Fibroblast of skin of abdomen (primary cell): ENCODE results near the gene DNAH17.
A peak's percentile ranks its signal among the peaks of the same experiment; 100 is the strongest.

Experiments used
- DNase-seq: peaks from one replicate; pipeline ENCODE4 v3.0.0-alpha.2; 2013

The DNAH17 gene

DNA sequence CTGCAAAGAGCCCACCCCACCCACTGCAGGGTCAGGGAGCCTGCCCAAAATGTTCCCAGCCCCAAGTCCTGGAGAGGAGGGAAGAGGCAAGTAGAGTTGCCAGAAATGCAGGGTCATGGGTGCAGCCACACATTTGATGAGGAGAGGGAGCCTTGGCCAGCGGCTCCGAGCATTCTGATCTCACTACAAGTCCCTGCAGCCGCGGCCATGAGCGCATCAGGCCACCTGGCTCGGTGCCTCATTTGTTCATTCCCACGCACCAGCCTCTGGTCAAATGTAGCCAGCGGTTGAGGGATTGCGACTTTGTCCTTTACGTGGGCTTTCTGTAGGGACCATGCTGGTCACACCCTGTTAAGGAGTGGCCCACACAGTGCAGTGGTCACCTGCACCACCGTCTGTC lies 150.1 kb downstream of the DNAH17 start:
- DNase-seq: no peak

DNA sequence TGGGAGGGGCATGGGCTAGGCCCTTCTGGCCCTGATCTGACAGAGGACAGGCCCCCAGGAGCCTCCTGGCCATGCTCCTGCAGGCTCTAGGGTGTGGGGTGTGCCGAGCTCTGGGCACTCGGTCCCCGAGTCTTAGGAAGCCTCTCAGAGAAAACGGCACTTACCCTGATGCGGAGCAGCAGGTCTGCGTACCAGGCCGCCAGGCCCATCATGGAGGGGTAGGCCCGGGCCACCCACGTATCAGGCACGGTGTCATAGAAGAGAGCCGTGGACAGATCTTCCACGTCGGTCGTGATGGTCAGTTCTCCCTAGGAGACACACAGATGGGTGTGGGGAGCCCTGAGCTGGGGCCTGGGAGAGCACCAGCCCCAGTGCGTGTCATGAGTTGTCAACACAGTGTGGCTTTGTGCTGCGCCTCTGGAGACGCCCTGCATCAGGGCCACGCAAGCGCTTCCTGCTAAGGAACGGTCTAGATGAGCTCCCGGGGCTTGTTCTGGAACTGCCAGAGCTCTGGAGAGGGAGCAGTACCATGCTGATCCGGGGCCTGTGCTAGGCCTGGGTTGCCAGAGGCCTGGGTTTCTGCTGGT lies 150.8 kb downstream of the DNAH17 start:
- no peak for DNase-seq

DNA sequence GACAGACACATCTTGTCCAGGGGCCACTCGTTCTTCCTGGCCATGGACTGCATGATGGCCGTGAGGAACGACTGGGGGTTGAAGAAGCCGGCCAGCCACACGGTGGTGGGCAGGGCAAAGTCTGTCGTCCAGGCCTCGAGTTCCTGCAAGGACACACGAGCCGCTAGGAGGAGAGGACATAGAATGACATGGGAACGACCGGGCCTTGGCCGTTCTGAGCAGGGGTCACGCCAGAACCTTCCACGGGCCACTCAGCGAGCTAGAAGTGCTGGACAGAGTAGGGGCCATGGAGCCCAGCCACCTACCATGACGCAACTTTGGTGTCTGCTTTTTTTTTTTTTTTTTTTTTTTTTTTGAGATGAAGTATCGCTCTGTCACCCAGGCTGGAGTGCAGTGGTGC lies 151.8 kb downstream of the DNAH17 start:
- DNase-seq: no peak

DNA sequence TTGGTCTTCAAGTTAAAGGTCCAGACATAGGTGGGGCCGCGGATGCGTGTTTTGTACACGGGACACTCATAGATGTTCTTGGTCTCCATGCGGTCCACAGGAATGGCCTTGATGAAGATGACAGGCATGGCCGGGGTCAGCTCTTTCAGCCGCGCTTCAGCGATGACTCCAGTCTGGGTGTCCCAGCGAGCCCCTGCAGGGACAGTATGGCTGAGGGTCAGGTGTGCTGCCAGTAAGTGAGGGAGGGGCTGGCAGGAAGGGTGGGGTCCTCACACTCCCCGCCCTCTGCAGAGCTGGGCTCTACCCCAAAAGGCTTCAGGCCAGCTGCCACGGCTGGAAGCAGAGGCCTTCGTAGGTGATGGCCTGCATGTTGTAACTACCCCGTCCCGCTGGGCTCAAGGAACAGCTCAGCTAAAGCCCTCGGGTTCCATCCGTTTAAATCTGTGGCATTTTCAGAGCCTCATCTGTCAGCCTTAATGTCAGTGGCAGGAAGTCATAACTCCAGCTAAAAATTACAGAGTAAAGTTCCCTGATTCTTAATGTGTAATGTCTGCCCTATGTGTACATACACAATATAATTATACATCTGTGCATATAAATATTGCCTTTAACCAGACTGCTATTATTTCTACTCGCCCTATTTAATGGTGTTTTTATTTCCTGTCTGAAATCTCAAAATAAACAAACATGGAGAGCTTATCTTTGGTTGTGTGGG lies 153.1 kb downstream of the DNAH17 start:
- no peak for DNase-seq

DNA sequence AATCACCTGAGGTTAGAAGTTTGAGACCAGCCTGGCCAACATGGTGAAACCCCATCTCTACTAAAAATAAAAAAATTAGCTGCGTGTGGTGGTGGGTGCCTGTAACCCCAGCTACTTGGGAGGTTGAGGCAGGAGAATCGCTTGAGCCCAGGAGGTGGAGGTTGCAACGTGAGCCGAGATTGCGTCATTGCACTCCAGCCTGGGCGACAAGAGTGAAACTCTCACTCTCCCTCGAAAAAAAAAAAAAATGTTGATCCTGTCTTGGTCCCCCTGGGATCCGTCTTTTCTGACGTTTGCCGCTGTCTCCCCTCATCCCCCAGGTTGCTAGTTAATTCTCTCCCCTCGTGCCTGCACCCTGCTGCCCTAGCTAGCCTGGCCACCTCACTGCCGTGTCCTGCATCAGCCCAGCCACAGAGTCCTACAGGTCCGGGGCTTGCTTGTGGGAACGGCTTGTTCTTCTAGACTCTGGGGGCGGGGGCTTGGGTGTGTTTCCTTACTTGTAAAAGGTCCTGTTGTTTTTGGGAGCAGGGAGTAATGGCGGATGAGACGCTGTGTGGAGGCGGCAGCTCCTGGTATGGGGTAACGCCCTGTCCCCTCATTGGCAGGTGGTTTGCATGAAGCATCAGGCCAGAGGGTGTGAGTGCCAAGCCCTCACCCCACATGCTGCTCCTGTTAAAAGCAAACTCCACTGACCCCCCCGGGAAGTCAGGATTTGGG lies 154.2 kb downstream of the DNAH17 start:
- DNase-seq: no peak

DNA sequence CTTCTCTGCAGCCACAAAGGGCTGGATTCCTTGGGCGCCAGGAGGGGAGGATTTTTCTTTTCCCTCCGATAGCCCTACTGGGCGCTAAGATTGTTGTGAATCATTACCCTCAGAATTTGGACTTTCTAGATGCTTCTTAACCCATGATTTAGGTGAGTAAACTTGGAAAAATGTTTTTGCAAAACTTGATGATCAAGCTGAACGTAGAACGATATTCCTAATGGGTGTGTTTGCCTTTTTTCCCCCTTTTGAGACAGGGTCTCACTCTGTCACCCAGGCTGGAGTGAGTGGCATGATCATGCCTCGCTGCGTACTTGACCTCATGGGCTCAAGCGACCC lies 155.0 kb downstream of the DNAH17 start:
- DNase-seq: no peak

DNA sequence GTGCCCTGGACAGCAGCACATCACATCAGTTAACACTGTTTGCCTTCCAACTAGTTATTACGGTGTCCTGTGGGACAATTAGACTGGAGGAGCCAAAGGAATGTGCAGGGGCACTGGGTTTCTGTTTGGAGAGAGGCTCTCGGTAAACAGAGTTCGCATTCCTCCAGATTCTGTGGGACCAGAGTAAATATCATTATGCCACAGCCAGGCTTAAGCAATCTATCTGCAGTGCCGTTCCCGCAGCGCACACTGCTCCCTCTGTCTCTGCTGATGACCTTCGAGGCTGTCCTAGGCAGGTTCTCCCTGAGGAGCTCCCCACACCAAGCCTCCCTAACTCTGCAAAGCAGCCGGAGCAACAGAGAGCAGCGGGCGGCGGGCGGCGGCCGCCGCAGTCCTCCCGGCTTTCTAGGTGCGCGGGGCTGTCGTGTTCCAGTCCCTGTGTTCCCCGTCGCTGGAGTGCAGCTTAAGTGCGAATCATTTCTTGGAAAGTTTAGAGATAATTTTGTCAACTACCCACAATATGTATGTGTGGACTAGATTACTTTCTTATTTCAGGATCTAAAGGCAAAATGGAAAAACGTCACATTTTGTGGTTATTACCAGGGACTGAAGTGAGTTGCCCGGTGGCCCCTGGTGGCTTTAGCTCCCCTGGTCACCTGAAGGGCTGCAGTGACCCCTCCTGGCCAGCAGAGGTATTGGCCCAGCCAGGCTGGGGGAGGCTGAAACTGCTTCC lies 155.5 kb downstream of the DNAH17 start:
- DNase-seq: peak; percentile 66

DNA sequence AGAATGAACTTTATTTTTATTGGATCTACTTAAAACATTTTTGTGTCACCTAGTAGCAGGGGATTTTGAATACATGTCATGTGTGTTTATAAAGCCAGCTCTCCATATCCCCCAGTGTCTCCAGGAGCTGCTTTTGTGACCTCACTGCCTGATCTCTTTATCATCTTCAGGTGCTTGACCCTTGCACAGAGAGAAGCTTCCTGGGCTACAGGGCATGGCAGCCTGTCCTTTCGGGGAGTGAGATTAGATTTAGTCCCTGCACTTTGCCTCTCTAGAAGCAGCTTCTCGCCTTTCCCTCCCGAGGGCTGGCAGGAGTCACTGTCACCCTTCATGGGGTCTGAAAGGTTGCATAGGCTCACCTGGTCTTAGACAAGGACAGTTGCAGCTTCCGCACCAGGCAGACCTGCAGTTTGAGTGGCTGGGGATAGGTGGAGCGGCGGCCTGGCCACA lies 156.1 kb downstream of the DNAH17 start:
- DNase-seq: no peak

DNA sequence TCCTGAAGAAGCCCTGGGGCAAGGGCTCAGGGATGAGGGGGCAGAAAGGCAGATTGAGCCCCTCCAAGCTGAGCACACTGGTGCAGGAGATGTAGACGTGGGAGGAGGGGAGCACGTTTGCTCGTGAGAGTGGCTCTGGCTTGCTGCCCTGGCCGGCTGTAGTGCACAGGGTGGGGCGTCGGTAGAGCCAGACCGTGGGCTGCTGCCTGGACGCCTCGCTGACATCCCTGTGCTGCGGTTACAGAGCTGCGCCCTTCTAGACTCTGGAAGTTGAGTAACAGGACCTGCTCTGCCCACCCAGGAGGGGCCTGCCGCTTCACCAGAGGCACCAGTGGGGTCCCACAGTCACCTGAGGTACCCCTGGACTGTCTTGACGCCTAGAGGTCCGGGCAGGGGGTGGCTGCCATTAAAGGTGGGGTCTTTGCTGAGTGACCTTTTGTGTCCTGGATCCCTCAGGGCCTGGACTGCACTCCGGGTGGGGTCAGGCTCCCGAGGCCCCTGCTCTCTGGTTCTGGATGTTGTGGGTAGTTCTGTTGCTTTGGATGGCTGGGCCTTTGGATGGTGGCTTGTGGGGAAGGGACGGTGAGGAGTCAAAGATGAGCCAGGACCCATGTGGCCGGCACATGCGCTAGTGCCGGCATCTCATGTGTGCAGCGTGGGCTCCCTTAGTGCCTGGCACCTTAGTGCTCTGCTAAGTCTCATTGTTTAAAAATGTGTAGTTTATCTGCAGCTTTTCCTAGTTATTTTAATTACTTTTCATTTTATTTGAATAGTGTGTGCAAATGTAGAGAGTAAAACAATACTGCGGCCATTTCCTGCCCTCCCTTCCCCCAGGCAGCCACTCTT lies 157.0 kb downstream of the DNAH17 start:
- DNase-seq: no peak

DNA sequence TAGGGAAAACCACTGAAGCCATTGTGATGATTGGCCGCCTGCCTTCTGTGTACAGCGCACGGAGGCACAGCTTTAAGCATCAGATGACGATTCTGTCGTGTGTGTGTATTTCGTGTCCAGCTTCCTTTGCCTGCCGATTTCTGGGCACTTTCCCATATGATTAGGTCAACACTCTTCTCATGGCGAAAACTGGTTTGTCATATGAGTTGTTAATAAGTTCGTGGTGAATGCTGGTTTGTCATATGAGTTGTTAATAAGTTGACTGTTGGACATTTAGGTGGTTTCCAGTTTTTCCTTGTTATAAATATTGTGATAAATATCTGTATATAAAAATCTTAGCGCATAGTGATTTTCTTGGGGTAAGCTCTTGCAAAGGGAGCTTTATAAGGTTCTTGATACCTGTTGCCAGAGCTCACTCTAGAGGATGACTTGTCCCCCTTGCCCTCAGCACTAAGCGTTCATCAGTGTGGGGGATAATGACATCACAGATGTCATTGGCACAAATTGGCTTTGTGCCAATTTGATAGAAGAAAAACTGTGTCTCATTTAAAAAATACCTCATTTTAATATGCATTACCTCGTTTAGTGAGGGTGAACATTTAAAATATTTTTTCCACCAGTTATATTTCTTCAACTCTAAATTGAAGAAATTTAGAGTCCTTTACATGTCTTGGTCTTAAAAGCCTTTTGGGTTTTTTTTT lies 158.7 kb downstream of the DNAH17 start:
- DNase-seq: no peak

DNA sequence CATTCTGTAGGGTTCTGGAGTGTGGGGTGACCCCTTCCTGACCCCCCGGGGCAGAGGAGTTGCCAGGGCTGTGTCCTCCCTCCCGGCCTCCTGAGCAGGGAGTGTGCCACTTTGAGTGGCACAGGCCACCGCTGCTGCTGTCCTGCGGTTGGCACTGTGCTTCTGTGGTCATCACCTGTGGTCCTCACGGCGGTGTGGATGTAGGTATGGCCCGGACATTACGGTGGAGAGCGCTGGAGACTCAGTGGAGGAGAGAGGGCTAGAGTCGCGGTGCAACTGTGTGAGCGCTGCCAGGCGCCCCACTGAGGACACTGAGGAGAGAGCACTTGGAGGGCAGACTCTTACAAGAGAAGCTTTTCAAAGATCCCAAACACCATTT lies 159.7 kb downstream of the DNAH17 start:
- DNase-seq: no peak

DNA sequence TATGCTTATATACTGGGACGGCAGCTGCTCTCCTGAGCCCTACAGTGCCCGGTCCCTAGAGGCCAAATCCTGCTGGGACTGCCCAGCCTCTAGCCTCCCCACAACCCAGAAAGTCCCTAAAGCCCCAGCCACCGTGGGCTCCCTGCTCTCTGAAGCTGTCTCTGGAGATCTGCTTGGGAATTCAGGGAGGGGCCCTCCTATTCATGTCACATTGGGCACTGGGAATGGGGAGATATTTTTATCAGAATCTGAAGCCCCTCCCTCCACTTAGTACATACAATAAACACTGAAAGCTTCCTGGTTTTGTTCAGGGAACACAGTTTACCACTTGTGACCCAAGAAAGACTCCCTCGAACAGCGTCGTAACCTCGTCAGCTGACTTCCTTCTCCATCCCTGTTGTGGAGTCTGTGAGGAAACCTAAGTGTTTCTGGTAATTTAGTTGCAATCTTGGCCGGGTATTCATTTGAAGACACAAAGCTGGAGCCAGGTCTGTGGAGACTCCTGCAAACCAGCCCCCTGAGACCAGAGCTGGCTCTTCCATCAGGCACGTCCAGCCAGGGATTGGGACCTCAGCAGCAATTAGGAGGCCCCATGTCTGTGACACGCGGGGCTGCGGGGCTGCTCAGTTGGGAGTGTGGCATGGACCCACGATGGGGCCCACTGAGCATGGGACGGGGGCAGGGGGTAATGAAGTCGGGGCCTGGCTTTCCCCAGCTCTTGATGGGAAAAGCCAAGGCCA lies 160.2 kb downstream of the DNAH17 start:
- no peak for DNase-seq

DNA sequence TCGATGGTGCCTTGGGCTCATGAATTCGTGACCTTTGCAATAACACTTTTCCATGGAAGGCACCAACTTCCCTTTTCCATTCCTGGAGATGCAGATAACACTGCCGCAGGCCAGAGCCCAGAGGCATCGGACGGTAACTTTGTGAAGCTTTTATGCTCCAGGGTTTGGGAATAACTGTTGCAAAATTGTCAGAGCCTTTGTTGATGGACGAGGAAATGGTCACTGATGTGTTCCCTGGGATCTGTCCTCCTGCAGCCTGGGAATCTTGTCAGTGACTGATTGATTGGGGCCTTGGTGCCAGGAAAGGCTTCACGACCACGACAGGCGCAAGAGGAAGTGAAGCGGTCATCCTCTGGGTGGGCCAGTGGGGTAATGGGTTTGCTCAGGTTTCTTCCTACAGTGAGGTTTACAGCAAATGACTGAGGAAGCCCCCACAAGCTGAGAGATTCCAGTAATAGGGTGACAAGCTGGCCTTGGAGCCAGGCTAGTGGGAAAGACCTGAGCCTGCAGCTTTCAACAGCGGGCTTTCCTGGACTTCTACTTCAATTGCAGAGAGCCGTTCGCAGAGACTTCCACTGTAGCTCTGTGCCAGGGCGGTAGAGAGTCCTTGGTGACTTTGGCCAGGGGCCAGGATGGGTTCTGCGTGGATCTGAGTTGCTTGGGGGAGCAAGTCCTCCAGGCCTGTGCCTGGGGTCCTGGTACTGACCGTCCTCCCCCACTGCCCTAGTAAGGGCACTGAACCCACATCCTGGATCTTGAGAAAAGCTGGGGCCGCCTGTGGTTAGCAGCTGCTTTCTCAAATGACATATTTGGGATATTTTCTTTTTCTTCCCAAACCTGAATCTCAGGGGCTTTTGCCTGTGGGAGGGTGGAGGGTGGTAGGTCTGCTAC lies 161.1 kb downstream of the DNAH17 start:
- peak; percentile 50 for DNase-seq

DNA sequence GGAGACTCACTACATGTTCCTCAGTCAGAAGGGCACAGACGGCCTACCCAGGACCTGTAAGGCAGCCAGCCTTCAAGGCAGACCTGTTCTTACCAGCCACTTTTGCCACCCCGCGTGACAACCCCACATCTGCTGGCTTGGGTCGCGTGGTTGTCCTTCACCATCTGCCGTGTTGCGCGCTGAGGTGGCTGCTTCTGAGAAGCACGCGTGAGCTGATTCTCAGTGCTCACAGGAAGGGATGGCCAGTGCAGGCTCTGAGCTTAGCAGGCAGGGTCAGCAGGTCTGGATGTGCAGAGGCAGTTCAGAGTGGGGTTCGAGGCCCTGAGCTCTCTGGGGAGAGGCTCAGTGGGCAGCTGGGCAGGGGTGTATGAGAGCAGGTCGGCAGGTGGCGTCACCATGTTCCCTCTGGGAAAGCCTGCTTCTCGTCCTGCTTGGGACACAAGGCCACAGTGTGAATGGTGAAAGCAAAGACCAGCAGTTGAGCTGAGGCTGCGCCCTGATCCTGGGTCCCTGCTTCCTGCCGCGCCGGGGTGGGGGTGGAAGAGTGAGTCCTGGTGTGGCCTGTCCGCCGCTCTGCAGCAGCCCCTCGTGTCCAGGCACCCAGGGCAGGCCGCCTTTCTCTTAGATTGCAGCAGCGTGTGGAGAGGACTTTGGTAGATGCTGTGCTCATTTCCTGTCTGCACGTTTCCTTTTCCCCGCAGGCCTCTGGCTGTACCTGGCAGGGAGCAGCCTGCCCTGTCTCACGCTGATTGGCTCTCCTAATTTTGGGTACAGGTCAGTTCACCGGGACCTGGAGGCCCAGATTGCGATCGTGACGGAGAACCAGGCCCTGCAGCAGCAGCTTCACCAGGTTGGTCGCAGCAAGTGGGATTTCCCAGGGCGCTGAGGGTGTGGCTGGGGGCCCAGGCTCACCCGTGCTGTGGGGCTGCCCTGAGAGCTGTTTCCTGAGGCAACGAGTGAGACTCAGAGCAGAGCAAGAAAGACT lies 162.7 kb downstream of the DNAH17 start:
- no peak for DNase-seq

DNA sequence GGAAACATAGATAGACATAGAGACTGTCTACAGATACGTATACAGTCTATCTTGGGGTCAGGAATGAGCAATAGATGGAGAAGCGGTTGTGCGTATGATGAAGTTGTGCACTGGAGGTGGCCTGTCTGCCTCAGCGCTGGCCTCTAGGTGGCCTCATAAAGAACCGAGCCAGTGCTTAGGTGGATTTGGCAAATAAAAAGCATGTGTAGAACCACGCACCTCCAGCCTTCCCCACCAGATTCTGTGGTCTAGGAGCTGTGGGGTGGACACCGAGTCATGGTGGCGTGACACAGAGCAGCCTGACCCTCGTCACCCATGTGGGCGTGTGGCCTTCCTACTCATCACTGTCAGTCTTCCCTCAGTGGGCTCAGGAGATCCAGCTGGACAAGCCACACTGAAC lies 164.8 kb downstream of the DNAH17 start:
- DNase-seq: no peak

DNA sequence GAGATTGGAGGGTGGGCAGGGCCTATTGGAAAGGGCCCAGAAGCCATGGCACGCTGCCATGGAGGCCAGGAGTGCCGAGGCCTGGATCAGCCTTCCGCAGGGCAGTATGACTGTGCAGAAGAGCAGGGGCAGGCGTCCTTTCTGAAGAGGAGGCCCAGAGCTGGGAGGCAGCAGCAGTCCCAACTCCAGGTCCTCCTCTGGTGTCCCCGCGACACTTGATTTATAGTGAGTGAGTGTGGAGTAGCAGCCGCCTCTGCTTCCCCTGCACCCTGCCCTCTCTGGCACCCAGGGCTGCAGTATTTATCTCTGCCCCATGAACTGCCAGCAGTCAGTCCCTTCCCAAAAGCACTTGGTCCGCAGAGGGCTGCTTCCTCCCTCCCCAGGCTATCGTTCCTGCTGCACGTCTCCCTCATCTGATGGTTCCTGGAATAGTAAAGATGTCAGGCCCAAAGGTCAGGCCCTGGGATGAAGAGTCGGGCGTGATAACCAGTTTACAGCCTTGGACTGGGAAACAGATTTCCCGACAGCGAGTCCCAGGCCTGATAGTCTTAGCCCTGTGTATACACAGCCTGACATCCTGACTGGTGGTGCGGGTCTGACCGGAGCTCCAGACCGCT lies 165.8 kb downstream of the DNAH17 start:
- no peak for DNase-seq

DNA sequence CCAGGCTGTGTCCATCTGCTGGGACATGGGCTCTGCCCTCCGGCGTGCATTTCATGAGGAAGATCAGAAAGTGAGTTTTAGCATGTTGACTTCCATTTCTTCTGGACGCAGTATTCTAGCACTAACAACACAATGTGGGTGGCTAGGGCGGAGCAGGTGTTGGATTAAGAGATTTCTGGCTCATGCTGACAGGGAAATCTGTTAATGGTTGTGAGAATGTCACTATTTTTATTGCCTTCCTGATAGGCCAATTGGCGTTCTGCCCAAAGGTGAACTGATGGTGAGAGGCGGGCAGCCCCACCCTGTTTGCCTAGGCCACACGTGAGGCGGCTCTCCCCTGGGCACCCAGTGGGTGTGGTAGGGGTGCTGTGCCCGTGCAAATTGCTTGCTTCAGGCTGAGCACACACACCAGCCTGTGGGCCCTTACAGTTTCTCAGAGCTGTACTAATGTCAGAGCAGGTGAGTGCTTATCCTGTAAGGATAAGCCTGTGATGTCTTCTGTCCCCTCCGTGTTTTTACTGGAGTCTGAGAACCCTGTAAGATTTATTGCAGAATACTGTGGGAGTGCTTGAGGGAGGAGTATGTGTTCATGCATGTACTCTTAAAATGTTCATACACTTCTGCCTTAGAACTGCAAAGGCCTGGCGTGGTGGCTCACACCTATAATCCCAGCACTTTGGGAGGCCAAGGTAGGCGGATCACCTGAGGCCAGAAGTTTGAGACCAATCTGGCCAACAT lies 167.8 kb downstream of the DNAH17 start:
- no peak for DNase-seq
